GM13977 (cell line): Measurements from ENCODE around the gene CDC16.

Experiments
- DNase-seq: peaks from one replicate; pipeline ENCODE4 v3.0.0; 2012; ENCODE audit warnings: low spot score
- in situ Hi-C: fragments of 300-500 bp; cut with MboI; formaldehyde crosslinking; loops from one replicate; pipeline ENCODE4 v1.12.0; 2022; ENCODE audit warnings: low sequenced_read_pairs, low pct_unique_long_range_greater_than_20kb, mixed read lengths, inconsistent platforms; ENCODE audit not compliant: unreplicated experiment
- TF ChIP-seq, protein P1 (sequence below): IDR thresholded peaks from 2 replicates; pipeline ENCODE4 v1.5.1; 2012; ENCODE audit warnings: mild to moderate bottlenecking, control low read depth; ENCODE audit not compliant: insufficient read depth; ENCODE audit errors: extremely low read depth, missing control alignments

The CDC16 gene

DNA sequence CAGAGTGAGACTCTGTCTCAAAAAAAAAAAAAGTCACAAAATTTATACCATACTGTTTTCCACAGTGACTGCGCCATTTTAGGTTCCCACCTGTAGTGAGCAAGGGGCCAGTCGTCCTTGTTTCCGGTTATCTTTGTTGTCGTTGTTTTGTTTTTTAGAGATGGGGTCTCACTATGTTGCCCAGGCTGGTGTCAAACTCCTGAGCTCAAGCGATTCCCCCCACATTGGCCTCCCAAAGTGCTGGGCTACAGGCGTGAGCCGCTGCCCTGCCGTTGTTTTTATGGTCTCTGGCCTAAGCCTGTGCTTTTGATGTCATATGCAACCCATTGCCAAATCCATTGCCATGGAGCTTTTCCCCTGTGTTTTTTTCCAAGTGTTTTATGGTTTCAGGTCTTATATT is 50.0 kb downstream of the CDC16 start:
- DNase-seq: no peak
- TF ChIP-seq, protein P1, sequence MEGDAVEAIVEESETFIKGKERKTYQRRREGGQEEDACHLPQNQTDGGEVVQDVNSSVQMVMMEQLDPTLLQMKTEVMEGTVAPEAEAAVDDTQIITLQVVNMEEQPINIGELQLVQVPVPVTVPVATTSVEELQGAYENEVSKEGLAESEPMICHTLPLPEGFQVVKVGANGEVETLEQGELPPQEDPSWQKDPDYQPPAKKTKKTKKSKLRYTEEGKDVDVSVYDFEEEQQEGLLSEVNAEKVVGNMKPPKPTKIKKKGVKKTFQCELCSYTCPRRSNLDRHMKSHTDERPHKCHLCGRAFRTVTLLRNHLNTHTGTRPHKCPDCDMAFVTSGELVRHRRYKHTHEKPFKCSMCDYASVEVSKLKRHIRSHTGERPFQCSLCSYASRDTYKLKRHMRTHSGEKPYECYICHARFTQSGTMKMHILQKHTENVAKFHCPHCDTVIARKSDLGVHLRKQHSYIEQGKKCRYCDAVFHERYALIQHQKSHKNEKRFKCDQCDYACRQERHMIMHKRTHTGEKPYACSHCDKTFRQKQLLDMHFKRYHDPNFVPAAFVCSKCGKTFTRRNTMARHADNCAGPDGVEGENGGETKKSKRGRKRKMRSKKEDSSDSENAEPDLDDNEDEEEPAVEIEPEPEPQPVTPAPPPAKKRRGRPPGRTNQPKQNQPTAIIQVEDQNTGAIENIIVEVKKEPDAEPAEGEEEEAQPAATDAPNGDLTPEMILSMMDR: no peak

DNA sequence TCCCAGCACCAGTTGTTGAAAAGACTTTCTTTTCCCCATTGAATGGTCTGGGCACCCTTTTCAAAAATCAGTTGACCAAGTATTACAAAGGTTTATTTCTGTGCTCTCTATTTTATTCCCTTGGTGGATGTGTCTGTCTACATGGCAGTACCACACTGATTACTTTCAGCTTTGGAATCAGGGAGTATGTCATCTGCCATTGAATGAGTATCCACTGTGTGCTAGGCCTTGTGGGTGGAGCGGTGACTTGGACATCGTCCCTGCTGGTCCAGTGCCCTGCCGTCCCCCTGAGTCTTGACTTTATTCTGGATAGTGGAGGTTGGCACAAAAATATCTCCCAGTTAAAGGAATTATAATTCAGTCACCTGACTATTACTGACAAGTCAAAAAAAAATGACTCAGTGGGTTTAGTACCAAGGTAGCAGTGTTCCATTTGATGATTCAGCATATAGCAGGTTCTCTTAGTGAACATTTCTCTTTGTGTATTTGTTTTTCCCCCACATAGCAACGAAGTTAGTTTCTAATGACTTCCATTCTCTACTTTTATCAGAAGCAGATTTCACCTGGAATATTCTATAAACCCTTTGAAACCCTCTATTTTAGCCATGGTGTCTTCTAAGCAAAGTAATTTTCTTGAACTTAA is 50.6 kb downstream of the CDC16 start:
- TF ChIP-seq, protein P1: no peak
- in situ Hi-C loops: no loop called here
- DNase-seq: no peak

More for the DNA sequence above, 50.0 kb downstream of the CDC16 start:
- in situ Hi-C loops: no loop called here

DNA sequence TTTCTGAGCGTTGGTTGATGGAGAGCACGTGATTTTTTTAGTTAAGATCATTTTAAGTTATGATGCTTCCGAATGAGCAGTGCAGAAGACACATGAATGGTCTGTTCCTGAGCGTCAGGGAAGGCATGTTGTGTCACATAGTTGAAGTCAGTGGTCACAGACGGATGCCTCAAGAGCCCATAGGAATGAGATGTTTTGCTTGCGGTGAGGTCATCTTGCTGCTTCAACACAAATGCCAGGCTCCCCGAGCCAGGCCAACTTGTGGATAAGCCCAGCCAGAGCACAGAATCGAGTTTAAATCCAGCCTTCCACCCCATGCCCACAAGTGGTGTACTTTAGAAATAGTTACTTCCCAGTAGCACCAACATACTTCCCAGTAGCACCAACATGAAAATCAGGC is 52.1 kb downstream of the CDC16 start:
- in situ Hi-C loops: no loop called here
- TF ChIP-seq, protein P1: no peak
- DNase-seq: no peak

DNA sequence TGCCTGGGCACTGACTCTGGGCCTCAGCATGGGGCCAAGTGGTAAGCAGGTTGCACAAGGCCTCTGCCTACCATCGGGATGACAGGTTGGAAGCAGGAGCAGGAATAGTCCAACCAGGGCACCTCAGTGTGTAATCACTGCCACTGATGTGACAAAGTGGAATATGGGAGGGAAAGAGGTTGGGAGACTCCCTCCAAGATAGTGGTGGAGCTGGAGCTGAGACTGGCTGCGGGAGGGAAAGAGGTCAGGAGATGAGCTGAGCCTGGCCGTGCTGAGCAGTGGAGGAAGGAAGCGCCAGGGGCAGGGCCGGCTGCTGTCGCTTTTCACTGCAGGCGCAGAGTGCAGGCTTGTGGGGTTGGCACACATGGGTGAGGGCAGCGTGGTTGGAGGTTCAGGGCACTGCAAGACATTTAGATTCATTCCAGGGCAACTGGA is 53.5 kb downstream of the CDC16 start:
- in situ Hi-C loops: no loop called here

DNA sequence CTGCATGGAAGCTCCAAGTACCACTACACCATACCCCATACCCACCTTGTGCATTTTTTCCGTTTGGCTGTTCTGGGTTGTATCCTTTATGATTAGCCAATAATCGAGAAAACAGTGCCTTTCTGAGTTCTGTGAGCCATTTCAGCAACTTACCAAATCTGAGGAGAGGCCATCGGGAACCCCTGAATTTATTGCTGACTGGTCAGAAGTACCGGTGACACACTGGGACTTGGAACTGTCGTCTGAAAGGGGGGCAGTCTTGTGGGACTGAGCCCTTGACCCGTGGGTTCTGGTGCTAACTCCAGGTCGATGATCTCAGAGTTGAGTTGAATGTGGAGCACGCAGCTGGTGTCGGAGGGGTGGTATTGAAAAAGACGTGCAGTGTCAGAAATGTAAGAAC is 61.8 kb downstream of the CDC16 start:
- in situ Hi-C loops: no loop called here

More for the DNA sequence above, 53.5 kb downstream of the CDC16 start:
- no peak for DNase-seq
- TF ChIP-seq, protein P1: no peak

DNA sequence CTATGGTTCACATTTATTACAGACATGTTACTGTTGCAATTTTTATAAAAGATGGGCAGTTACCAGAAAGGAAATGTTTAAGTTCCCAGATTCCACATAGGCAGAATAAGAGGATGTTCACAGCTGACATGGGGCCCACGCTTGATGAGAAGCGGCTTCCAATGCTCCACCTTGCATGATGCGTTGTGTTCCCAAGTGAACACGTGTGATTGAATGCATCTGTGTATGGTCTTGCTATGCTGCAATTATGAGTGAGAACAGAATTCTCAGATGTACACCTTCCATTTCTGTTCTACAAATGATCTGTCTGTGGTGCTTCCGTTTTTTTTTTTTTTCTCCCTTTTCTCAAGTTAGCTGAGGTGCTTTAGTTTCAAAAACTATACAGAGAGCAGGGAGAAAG is 62.2 kb downstream of the CDC16 start:
- in situ Hi-C loops: no loop called here
- TF ChIP-seq, protein P1: no peak
- no peak for DNase-seq

More for the DNA sequence above, 61.8 kb downstream of the CDC16 start:
- DNase-seq: no peak
- TF ChIP-seq, protein P1: no peak

DNA sequence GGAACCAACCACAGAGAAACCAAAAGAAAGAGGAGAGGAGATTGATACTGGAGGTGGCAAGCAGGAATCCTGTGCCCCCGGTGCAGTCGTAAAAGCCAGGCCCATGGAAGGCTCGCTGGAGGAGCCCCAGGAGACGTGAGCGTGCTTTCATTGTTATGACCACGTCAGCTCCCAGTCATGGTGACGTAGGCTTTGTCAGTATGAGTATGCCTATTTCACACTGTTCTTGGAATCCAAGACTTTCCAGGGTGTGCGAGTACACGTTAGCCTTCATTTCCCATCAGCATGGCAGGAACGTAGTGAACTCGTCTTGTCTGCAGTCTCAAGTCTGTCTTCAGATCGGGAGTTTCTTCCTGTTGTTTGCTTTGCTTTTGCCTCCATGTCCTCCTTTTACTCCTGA is 64.2 kb downstream of the CDC16 start:
- in situ Hi-C loops: no loop called here
- DNase-seq: no peak
- TF ChIP-seq, protein P1: no peak
